Stimulated activated CD4-positive, alpha-beta T cell treated with anti-CD3 and anti-CD28 coated beads, Interleukin-12 subunit alpha, Interleukin-12 subunit beta, amount 100 ng/mL, for 48 hours (primary cell): ENCODE data around the gene PRKAR1B.

Experiments used
- DNase-seq, 3 donors: peaks; one replicate each; pipeline ENCODE4 v3.0.0-alpha.2; 2020; ENCODE audit warnings: low read depth in 2 of 3, low spot score in 1 of 3

The PRKAR1B gene

GRCh38 chr7:741850-742249 lies 14.8 kb upstream of the PRKAR1B start:
- DNase-seq: no peak

- DNase-seq: no peak
These were observed 14.2 kb upstream of the PRKAR1B start for GRCh38 chr7:741191-741671.

- no peak for DNase-seq
These were observed 13.2 kb upstream of the PRKAR1B start for GRCh38 chr7:739983-740942.

GRCh38 chr7:739455-739982 lies 12.4 kb upstream of the PRKAR1B start:
- no peak for DNase-seq

- no peak for DNase-seq
These were observed 11.8 kb upstream of the PRKAR1B start for GRCh38 chr7:738723-739454.

GRCh38 chr7:738241-738640 lies 11.2 kb upstream of the PRKAR1B start:
- no peak for DNase-seq

- DNase-seq: no peak
These were observed 7.7 kb upstream of the PRKAR1B start for GRCh38 chr7:734808-735207.

- no peak for DNase-seq
These were observed 7.1 kb upstream of the PRKAR1B start for GRCh38 chr7:734214-734613.

GRCh38 chr7:732556-732955 lies 5.5 kb upstream of the PRKAR1B start:
- no peak for DNase-seq

- DNase-seq: no peak
These were observed 5.0 kb upstream of the PRKAR1B start for GRCh38 chr7:732094-732541.

- no peak for DNase-seq
These were observed 4.5 kb upstream of the PRKAR1B start for GRCh38 chr7:731440-732085.

GRCh38 chr7:730501-731439 lies 3.7 kb upstream of the PRKAR1B start:
- no peak for DNase-seq

- DNase-seq: no peak
These were observed 2.3 kb upstream of the PRKAR1B start for GRCh38 chr7:729140-730000.

GRCh38 chr7:728602-729001 lies 1.5 kb upstream of the PRKAR1B start:
- DNase-seq: no peak

GRCh38 chr7:727806-728460 lies 852 bp upstream of the PRKAR1B start:
- DNase-seq: no peak

GRCh38 chr7:726854-727103 lies 302 bp downstream of the PRKAR1B start:
- no peak for DNase-seq

- DNase-seq: peak; percentile 76 to 85 (median 78)
These were observed 812 bp downstream of the PRKAR1B start, which contains the start of gene DNAAF5 for GRCh38 chr7:726084-726853. TSS of gene DNAAF5 (plus strand) at chr7:726699. CDS start at chr7:726721, 22 bp downstream.
